HEK293 (cell line): ENCODE results near the gene CDC42BPA.

ENCODE experiments used
- CTCF ChIA-PET: fragments of 350-600 bp; formaldehyde crosslinking; extraction: SDS; loops from one replicate; lab custom pipeline; 2021; ENCODE audit warnings: antibody characterized with exemption; lab: Yijun Ruan, JAX
- POLR2A ChIA-PET: fragments of 300-600 bp; formaldehyde crosslinking; extraction: SDS; loops from one replicate; lab custom pipeline; 2020; ENCODE audit warnings: antibody characterized with exemption, inconsistent platforms; lab: Yijun Ruan, JAX
- H3K27ac ChIP-seq: fragments of 200-500 bp; sonication (Bioruptor generic); 2 replicates; pipeline ENCODE4 v1.5.1; 2014; ENCODE audit warnings: low read depth, low read length, control low read depth, inconsistent platforms; ENCODE audit errors: extremely low read depth
- H3K36me3 ChIP-seq, 2 experiments: fragments of 200-500 bp in 1 of 2; sonication (Bioruptor generic) in 1 of 2; 1 replicate in 1 of 2; 2 replicates in 1 of 2; pipeline ENCODE4 v1.5.1; 2014 to 2017; ENCODE audit warnings: inconsistent platforms in 2 of 2, low read length in 2 of 2; ENCODE audit not compliant: control insufficient read depth in 2 of 2, insufficient read depth in 1 of 2
- H3K4me1 ChIP-seq: fragments of 200-500 bp; sonication (Bioruptor generic); 2 replicates; pipeline ENCODE4 v1.5.1; 2014; ENCODE audit warnings: mild to moderate bottlenecking, low read length, inconsistent platforms; ENCODE audit not compliant: control insufficient read depth, insufficient read depth
- H3K4me3 ChIP-seq: 2 replicates; pipeline ENCODE4 v1.5.1; 2011; ENCODE audit warnings: low read depth, mild to moderate bottlenecking, control low read depth, low read length, moderate library complexity
- H3K9me3 ChIP-seq: fragments of 200-500 bp; sonication (Bioruptor generic); 2 replicates; pipeline ENCODE4 v1.5.1; 2014; ENCODE audit warnings: low read depth, low read length, inconsistent platforms; ENCODE audit not compliant: control insufficient read depth, insufficient read depth
- EGR2 ChIP-seq: fragments of 450-650 bp; formaldehyde crosslinking; IDR thresholded peaks from 2 replicates; pipeline ENCODE4 v1.5.1; 2016; ENCODE audit warnings: low read depth, missing biosample characterization, missing genetic modification characterization
- KLF1 ChIP-seq: fragments of 450-650 bp; formaldehyde crosslinking; IDR thresholded peaks from 2 replicates; pipeline ENCODE4 v1.5.1; 2016; ENCODE audit warnings: missing biosample characterization, missing genetic modification characterization
- PRDM1 ChIP-seq: fragments of 450-650 bp; formaldehyde crosslinking; IDR thresholded peaks from 2 replicates; pipeline ENCODE4; 2016; ENCODE audit warnings: missing biosample characterization, missing genetic modification characterization
- PRDM6 ChIP-seq: fragments of 450-650 bp; formaldehyde crosslinking; IDR thresholded peaks from 2 replicates; pipeline ENCODE4 v1.5.1; 2017; ENCODE audit warnings: missing biosample characterization, missing genetic modification characterization
- REPIN1 ChIP-seq: fragments of 450-650 bp; formaldehyde crosslinking; IDR thresholded peaks from 2 replicates; pipeline ENCODE4 v1.5.1; 2017; ENCODE audit warnings: missing biosample characterization, missing genetic modification characterization, low read depth
- SETDB1 ChIP-seq: IDR thresholded peaks from one replicate; pipeline ENCODE4 v1.6.1; 2017; ENCODE audit warnings: mild to moderate bottlenecking, low read length, moderate library complexity, mixed read lengths; ENCODE audit not compliant: insufficient read length
- WT1 ChIP-seq: fragments of 450-650 bp; formaldehyde crosslinking; IDR thresholded peaks from 2 replicates; pipeline ENCODE4 v1.5.1; 2016; ENCODE audit warnings: missing biosample characterization, missing genetic modification characterization
- YY2 ChIP-seq: fragments of 450-650 bp; formaldehyde crosslinking; IDR thresholded peaks from 2 replicates; pipeline ENCODE4 v1.5.1; 2016; ENCODE audit warnings: missing biosample characterization, missing genetic modification characterization
- ZBTB10 ChIP-seq: fragments of 450-650 bp; formaldehyde crosslinking; IDR thresholded peaks from 2 replicates; pipeline ENCODE4 v1.5.1; 2016; ENCODE audit warnings: missing biosample characterization, missing genetic modification characterization
- ZBTB17 ChIP-seq: fragments of 450-650 bp; formaldehyde crosslinking; IDR thresholded peaks from 2 replicates; pipeline ENCODE4 v1.5.1; 2016; ENCODE audit warnings: missing biosample characterization, missing genetic modification characterization
- ZFHX2 ChIP-seq: fragments of 450-650 bp; formaldehyde crosslinking; conservative IDR thresholded peaks from 2 replicates; pipeline ENCODE4 v1.5.1; 2016; ENCODE audit warnings: missing biosample characterization, missing genetic modification characterization
- ZFP37 ChIP-seq: fragments of 450-650 bp; formaldehyde crosslinking; IDR thresholded peaks from 2 replicates; pipeline ENCODE4 v1.5.1; 2016; ENCODE audit warnings: missing biosample characterization, missing genetic modification characterization
- ZIC2 ChIP-seq: fragments of 450-650 bp; formaldehyde crosslinking; IDR thresholded peaks from 2 replicates; pipeline ENCODE4 v1.5.1; 2016; ENCODE audit warnings: missing biosample characterization, missing genetic modification characterization
- ZNF239 ChIP-seq: fragments of 450-650 bp; formaldehyde crosslinking; IDR thresholded peaks from 2 replicates; pipeline ENCODE4 v1.5.1; 2016; ENCODE audit warnings: missing biosample characterization, missing genetic modification characterization
- ZNF354C ChIP-seq: fragments of 450-650 bp; formaldehyde crosslinking; IDR thresholded peaks from 2 replicates; pipeline ENCODE4 v1.5.1; 2016; ENCODE audit warnings: missing biosample characterization, missing genetic modification characterization, low read depth, borderline replicate concordance
- ZNF366 ChIP-seq: fragments of 450-650 bp; formaldehyde crosslinking; conservative IDR thresholded peaks from 2 replicates; pipeline ENCODE4 v1.5.1; 2016; ENCODE audit warnings: missing biosample characterization, missing genetic modification characterization
- ZNF404 ChIP-seq: fragments of 450-650 bp; formaldehyde crosslinking; IDR thresholded peaks from 2 replicates; pipeline ENCODE4 v1.5.1; 2017; ENCODE audit warnings: missing biosample characterization, missing genetic modification characterization
- ZNF600 ChIP-seq: fragments of 450-650 bp; formaldehyde crosslinking; IDR thresholded peaks from 2 replicates; pipeline ENCODE4 v1.5.1; 2016; ENCODE audit warnings: missing biosample characterization, missing genetic modification characterization
- ZNF658 ChIP-seq: fragments of 450-650 bp; formaldehyde crosslinking; IDR thresholded peaks from 2 replicates; pipeline ENCODE4; 2016; ENCODE audit warnings: missing biosample characterization, missing genetic modification characterization
- ZNF660 ChIP-seq: fragments of 450-650 bp; IDR thresholded peaks from 2 replicates; pipeline ENCODE4 v1.5.1; 2018; ENCODE audit warnings: missing biosample characterization, mild to moderate bottlenecking, missing genetic modification characterization
- ZNF791 ChIP-seq: fragments of 450-650 bp; formaldehyde crosslinking; IDR thresholded peaks from 2 replicates; pipeline ENCODE4 v1.5.1; 2016; ENCODE audit warnings: missing biosample characterization, missing genetic modification characterization

CDC42BPA gene

GRCh38 chr1:227315629-227316346 lies 2.5 kb downstream of the CDC42BPA start (continued):
- TF ChIP-seq ZNF239 (tag by site-specific recombination) = peak; percentile 93; the same call in 1 of the 2 replicates
- TF ChIP-seq, all 188 proteins: peak for 15

- POLR2A ChIA-PET = no interaction called here
- TF ChIP-seq ZNF366 (tag by site-specific recombination) (0 out of 2 replicates have a peak, but pooled peaks have one; percentile 10), ZBTB10 (no peak), SETDB1 (no peak), ZNF660 (0 out of 2 replicates have a peak, but pooled peaks have one; percentile 22), ZFP37 (0 out of 2 replicates have a peak, but pooled peaks have one; percentile 24), ZBTB17 (tag by site-specific recombination) (0 out of 2 replicates have a peak, but pooled peaks have one; percentile 8), ZNF354C (tag by site-specific recombination) (no peak), REPIN1 (tag by site-specific recombination) (peak; percentile 60; the same call in 1 of the 2 replicates), KLF1 (no peak), ZIC2 (tag by site-specific recombination) (no peak), PRDM1 (peak; percentile 60), ZNF404 (tag by site-specific recombination) (no peak), PRDM6 (tag by site-specific recombination) (peak; percentile 70), ZNF791 (tag by site-specific recombination) (no peak)
- Histone ChIP-seq H3K9me3 (no peaks in the 10 kb centered on the region), H3K27ac (no peak overlapping the region), H3K36me3 (no peaks in the 10 kb centered on the region), H3K4me3 (peak overlapping the region; percentile 65), H3K4me1 (peaks cover 3% of the 10 kb centered on the region; the same call in 1 of the 2 replicates)
- CTCF ChIA-PET = interaction anchor here (0.6 to 0.9 kb wide), 3 partner anchors 59 to 700 kb away, joined by 3 to 4 read pairs (median 3); no protein-coding TSS in a partner anchor
These were observed 4.1 kb downstream of the CDC42BPA start for GRCh38 chr1:227314014-227314848.

DNA sequence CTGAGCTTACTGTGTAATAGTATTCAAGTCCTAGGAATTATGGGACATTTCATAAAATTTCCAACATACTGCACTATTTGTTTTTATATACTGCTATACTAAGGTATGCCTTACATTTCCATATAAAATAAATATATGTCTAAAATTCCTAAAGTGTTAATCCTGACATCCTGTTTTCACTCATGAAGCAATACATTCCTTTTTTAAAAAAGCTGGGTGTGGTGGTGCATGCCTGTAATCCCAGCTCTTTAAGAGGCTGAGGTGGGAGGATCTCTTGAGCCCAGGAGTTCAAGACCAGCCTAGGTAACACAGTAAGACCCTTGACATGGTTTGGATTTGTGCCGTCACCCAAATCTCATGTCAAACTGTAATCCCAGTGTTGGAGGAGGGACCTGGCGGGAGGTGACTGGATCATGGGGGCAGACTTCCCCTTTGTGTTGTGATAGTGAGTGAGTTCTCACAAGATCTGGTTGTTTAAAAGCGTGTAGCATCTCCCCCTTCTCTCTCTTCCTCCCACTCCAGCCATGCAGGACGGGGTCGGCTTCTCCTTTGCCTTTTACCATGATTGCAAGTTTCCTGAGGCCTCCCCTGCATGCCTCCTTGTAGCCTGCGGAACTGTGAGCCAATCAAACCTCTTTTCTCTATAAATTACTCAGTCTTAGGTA lies 5.8 kb downstream of the CDC42BPA start:
- no peaks in the 10 kb centered on the region for H3K9me3 ChIP-seq
- H3K36me3 ChIP-seq = no peaks in the 10 kb centered on the region
- ChIA-PET POLR2A (interaction anchor here (0.9 kb wide), 1 partner anchor 14 kb away, joined by 3 read pairs; no protein-coding TSS in a partner anchor), CTCF (interaction anchor here (0.6 to 1.6 kb wide), 6 partner anchors 11 to 119 kb away, joined by 3 to 4 read pairs (median 3); no protein-coding TSS in a partner anchor)
- peak; percentile 49; the same call in 1 of the 2 replicates for TF ChIP-seq ZFHX2
- TF ChIP-seq WT1 = no peak
- TF ChIP-seq YY2 (tag by site-specific recombination) = no peak
- peak; percentile 54 for TF ChIP-seq EGR2 (tag by site-specific recombination)
- peak; percentile 12; the same call in 1 of the 2 replicates for TF ChIP-seq ZNF600
- TF ChIP-seq ZNF658 (tag by site-specific recombination) = no peak
- H3K4me1 ChIP-seq = peaks cover 11% of the 10 kb centered on the region
- no peak overlapping the region for H3K4me3 ChIP-seq
- no peak overlapping the region for H3K27ac ChIP-seq
